Right lobe of liver (tissue), 4 donors: ENCODE results near the gene AURKAIP1.

ENCODE experiments used
- POLR2A ChIP-seq: fragments of 450-650 bp; IDR thresholded peaks from one replicate; pipeline ENCODE4 v1.6.1; 2017; ENCODE audit warnings: antibody characterized with exemption, mild to moderate bottlenecking
- TF ChIP-seq, protein P1 (sequence below), 4 donors: fragments of 200-600 bp in 3 of 4; fragments of 450-650 bp in 1 of 4; IDR thresholded peaks; one replicate each; pipeline versions ENCODE4 v1.5.1 to v1.8.0; 2016 to 2022; ENCODE audit warnings: antibody characterized with exemption in 4 of 4, mild to moderate bottlenecking in 2 of 4
- donor health status: DM: no; HTN: no; CAD: no.
- donor health status: DM: no; HTN: no; CAD: no.
- donor health status: DM: no; HTN: yes; CAD: no.

- TF ChIP-seq, protein P1, sequence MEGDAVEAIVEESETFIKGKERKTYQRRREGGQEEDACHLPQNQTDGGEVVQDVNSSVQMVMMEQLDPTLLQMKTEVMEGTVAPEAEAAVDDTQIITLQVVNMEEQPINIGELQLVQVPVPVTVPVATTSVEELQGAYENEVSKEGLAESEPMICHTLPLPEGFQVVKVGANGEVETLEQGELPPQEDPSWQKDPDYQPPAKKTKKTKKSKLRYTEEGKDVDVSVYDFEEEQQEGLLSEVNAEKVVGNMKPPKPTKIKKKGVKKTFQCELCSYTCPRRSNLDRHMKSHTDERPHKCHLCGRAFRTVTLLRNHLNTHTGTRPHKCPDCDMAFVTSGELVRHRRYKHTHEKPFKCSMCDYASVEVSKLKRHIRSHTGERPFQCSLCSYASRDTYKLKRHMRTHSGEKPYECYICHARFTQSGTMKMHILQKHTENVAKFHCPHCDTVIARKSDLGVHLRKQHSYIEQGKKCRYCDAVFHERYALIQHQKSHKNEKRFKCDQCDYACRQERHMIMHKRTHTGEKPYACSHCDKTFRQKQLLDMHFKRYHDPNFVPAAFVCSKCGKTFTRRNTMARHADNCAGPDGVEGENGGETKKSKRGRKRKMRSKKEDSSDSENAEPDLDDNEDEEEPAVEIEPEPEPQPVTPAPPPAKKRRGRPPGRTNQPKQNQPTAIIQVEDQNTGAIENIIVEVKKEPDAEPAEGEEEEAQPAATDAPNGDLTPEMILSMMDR (IDR thresholded peaks at IDR 0.05) = no peak
- no peak for TF ChIP-seq POLR2A
Observed at GRCh38 chr1:1395166-1395565, 20.2 kb upstream of the AURKAIP1 start.
